Jurkat, Clone E6-1 (cell line): ENCODE data around the gene GUCY2D. TPM values are rescaled to one million over a fixed set of nuclear protein-coding genes. Genes with fewer than 3 reads are reported as not detected.
"Not testable (repeated sequence)": the region's sequence is repeated elsewhere in the genome, so short reads cannot be mapped to it uniquely, and the experiment has no call there.

Experiments used
- DNase-seq: peaks from one replicate; pipeline ENCODE4 v3.0.0-alpha.2; 2011; ENCODE audit warnings: low read depth, low spot score
- H3K4me3 ChIP-seq: 2 replicates; pipeline ENCODE4 v1.5.1; 2011; ENCODE audit warnings: mild to moderate bottlenecking, low read length, control low read depth, moderate library complexity
- polyA plus RNA-seq: library from polyadenylated mRNA; unstranded; fragments of >200 nt; gene quantifications from one replicate; pipeline ENCODE4 v1.2.1, GENCODE V29; 2012; ENCODE audit warnings: missing spikeins; ENCODE audit not compliant: insufficient read length, insufficient read depth

The GUCY2D gene
- 1.6 TPM for polyA plus RNA-seq

- no peak for DNase-seq
- no peak within 1 kb of the TSS for H3K4me3 ChIP-seq
Measured at GRCh38 chr17:8001976-8002720, at the start of gene GUCY2D. Gene GUCY2D (plus strand): TSS chr17:8002615. CDS start chr17:8003048, 433 bp downstream.

- not testable (repeated sequence) for H3K4me3 ChIP-seq, DNase-seq
Measured at GRCh38 chr17:7953266-7953665, 49.1 kb upstream of the GUCY2D start.

GRCh38 chr17:7955414-7956227, 46.8 kb upstream of the GUCY2D start:
- no peak overlapping the region for H3K4me3 ChIP-seq
- no peak for DNase-seq

GRCh38 chr17:7956228-7956965, 46.0 kb upstream of the GUCY2D start:
- no peak for DNase-seq

GRCh38 chr17:7959503-7960253, 42.7 kb upstream of the GUCY2D start:
- no peak overlapping the region for H3K4me3 ChIP-seq
- DNase-seq: no peak

More at GRCh38 chr17:7956228-7956965, 46.0 kb upstream of the GUCY2D start:
- no peak overlapping the region for H3K4me3 ChIP-seq

- no peak for DNase-seq
Measured at GRCh38 chr17:7961421-7961820, 41.0 kb upstream of the GUCY2D start.

GRCh38 chr17:7967751-7968150, 34.7 kb upstream of the GUCY2D start:
- no peak for DNase-seq
- H3K4me3 ChIP-seq: no peak overlapping the region

More at GRCh38 chr17:7961421-7961820, 41.0 kb upstream of the GUCY2D start:
- H3K4me3 ChIP-seq: no peak overlapping the region

- no peak for DNase-seq
- no peak overlapping the region for H3K4me3 ChIP-seq
Measured at GRCh38 chr17:7969433-7969832, 33.0 kb upstream of the GUCY2D start.

GRCh38 chr17:7971651-7972050, 30.8 kb upstream of the GUCY2D start:
- no peak for DNase-seq

GRCh38 chr17:7972131-7972785, 30.2 kb upstream of the GUCY2D start:
- DNase-seq: no peak
- H3K4me3 ChIP-seq: no peak overlapping the region

More at GRCh38 chr17:7971651-7972050, 30.8 kb upstream of the GUCY2D start:
- H3K4me3 ChIP-seq: no peak overlapping the region

GRCh38 chr17:7974638-7975131, 27.7 kb upstream of the GUCY2D start:
- DNase-seq: no peak
- H3K4me3 ChIP-seq: no peak overlapping the region

GRCh38 chr17:7977039-7977438, 25.4 kb upstream of the GUCY2D start:
- DNase-seq: no peak
- no peak overlapping the region for H3K4me3 ChIP-seq

- no peak overlapping the region for H3K4me3 ChIP-seq
- DNase-seq: no peak
Measured at GRCh38 chr17:7977805-7978204, 24.6 kb upstream of the GUCY2D start.

- H3K4me3 ChIP-seq: no peak overlapping the region
- no peak for DNase-seq
Measured at GRCh38 chr17:7982173-7982572, 20.2 kb upstream of the GUCY2D start.

- no peak overlapping the region for H3K4me3 ChIP-seq
- no peak for DNase-seq
Measured at GRCh38 chr17:7982666-7983065, 19.7 kb upstream of the GUCY2D start.

GRCh38 chr17:7984904-7985303, 17.5 kb upstream of the GUCY2D start:
- H3K4me3 ChIP-seq: no peak overlapping the region
- no peak for DNase-seq

GRCh38 chr17:7987112-7987893, 15.1 kb upstream of the GUCY2D start:
- DNase-seq: no peak
- H3K4me3 ChIP-seq: no peak overlapping the region
